GM21529 (cell line): ENCODE measurements around the gene EFNA5.

Experiments
- ATAC-seq: cut with Tn5 transposase; IDR thresholded peaks from one replicate; pipeline ENCODE4 v1.9.1; 2021; ENCODE audit not compliant: unreplicated experiment

Gene EFNA5

GRCh38 chr5:107673039-107673367 lies 2.3 kb upstream of the EFNA5 start:
- ATAC-seq, result peak; percentile 0

- no peak for ATAC-seq
Measured at GRCh38 chr5:107672211-107673038, 1.7 kb upstream of the EFNA5 start.

DNA sequence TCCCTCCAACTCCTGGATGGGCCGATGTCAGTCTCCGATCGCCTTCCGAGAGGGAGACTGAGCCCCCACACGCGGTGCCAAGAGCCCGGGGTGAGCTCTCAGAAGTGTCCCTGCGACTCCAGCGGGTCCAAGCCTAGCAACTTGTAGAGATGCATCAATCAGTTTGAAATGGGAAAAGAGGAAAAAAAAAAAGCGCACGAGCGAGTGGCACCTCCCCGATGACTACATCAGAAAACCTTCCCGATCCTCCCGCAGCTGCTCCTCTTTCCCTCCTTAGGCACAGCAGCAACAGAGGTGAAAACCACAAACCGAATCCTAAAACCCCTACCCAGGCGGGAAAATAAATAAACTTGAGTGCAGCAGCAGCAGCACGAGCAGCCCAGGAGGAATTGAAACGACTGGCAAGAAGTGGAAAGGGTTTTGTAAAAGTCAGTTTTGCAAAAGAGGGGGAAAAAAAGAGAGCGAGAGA lies 1.0 kb upstream of the EFNA5 start:
- no peak for ATAC-seq

DNA sequence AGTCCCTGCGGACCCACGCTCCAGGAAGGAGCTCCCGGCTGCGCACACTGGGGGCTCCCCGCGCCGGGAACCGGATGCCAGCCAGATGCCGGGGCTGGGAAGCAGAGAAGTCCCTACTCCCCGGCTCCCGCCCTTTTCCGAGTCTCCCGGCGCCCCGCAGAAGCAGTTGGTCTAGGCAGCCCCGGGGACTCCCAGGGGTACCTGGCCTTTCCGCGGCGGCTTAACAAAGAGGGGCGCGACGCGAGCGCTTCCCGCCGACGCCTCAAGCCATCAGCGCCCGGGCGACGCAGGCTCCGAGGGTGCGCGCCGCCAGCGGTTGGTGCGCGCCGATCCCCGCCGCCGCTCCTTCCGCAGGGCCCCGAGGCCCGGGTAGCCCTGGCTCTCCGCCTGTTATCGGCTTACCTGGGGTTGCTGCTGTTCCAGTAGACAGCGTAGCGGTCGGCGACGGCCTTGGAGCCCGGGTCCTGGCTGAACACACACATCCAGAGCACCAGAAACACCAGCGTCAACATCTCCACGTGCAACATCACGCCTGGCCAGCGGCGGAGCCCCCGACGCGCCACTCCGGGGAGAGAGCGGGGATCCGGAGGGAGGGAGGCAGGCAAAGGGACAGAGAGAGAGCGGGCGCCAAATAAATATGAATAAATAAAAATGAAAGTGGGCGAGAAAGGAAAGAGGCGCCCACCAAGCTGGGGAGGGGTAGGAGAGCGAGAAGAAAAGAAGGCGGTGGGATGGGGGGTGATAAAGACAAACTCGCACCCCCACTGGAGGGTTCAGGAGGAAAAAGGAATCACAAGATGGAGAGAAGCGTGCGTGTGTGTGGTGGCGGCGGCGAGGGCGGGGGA lies 428 bp downstream of the EFNA5 start:
- no peak for ATAC-seq

DNA sequence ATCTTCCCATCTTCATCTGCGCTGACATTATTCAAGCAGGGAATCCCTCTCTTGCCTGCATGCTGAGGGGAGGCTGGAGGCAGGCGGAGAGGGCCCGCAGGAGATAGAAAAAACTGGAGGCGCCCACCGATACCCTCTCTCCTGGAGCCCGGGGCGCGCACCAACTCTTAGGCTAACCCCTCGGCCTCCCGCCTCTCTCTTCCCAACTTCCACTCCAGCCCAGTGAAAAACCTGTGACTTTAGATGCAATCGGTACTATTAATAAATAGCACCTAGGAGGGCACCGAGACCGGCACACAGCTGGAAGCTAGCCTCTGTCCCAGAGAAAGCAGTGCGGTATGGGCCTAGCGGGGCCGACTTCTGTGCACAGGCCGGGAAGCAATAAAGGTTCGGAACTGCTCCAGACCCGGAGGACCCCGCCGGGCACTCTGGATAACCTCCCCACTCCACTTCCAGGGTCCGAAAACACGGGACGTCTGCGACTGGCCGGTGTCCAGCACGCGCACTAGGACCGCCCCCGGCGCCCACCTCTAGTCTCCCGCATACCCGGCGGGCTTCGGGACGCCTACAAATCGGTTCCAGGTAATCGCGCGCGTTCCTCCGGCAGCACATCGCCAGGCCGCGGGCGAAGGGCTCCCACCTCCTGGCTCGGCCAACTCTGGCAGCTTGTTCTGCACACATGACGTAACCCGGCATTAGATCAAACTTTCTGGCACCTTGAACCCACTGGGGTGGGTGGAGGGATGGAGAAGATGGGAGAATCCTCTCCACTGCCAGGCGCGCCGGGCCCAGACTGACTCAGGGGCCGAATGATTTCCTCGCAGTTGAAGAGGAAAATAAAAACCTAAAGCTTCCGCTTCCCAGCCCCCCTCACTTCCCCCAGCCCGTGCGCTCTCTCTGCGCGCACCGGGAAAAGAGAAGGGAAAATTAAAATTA lies 1.4 kb downstream of the EFNA5 start:
- no peak for ATAC-seq

DNA sequence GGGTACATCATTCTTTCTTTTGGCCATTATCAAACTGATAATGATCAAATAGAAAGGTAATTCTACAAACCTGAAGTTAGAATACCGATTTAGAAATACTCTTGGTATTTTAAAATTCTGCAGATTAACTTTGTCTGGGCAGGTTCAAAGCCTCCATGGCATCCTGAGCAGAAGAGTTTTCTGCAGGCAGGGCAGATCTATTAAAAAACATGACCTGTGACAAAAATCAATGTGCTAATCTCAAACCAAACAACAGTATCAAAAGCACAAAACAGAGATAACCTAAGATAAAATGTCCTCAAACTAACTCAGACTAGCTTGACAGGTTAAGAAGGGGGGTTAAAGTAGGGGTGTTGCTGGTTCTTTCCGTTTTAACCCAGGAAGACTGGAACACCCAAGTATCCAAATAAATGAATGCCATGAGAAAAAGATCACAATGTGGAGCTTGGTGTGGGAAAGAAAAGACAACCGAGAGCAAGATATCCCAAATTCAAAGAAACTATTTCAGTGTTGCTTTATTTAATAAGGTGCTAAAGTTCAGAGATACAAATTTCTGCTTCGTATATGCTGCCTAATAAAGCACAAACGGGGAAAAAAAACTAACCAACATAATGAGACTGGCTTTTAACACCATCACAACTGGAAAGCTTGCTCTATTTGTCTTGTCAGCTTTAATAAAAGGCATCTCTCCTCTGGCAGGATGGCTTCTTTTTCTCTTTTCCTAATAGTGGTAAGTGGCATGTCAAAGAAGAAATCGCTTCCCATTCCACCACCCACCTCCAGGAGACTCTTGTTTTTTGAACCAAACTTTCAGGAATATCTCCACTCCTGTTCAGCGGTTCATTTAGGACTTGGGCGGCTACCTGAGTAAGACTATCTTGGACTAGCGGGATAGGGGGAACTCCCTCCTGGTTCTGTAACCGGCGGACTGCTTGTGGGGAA lies 2.3 kb downstream of the EFNA5 start:
- no peak for ATAC-seq

GRCh38 chr5:107666051-107666655 lies 4.6 kb downstream of the EFNA5 start:
- ATAC-seq, result no peak

DNA sequence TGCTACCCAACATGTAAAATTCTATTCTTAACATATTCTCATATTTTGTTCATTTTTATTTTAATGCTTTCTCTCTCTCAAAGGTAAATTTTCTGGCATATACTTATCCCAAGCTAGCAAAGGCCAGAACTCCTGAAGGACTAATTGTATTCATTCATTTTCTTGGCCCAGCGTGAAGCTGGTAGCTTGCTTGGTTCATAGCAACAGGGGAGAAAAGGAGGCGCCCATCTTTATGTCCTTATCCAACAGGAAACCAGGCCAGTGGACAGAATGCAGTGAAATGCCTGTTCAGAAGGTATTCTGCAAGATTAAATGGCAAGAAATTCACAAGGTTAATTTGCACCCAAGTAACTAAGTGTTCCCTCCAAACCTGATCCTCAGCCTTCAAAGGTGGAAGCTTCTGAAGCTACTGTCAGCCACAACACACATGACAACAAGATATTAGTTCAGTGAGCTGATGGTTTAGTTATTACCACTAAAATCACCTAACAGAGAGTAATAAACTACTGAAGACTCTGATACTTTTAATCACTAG lies 5.6 kb downstream of the EFNA5 start:
- ATAC-seq, result no peak

GRCh38 chr5:107663697-107664096 lies 7.0 kb downstream of the EFNA5 start:
- no peak for ATAC-seq

GRCh38 chr5:107661650-107662044 lies 9.1 kb downstream of the EFNA5 start:
- ATAC-seq, result no peak

DNA sequence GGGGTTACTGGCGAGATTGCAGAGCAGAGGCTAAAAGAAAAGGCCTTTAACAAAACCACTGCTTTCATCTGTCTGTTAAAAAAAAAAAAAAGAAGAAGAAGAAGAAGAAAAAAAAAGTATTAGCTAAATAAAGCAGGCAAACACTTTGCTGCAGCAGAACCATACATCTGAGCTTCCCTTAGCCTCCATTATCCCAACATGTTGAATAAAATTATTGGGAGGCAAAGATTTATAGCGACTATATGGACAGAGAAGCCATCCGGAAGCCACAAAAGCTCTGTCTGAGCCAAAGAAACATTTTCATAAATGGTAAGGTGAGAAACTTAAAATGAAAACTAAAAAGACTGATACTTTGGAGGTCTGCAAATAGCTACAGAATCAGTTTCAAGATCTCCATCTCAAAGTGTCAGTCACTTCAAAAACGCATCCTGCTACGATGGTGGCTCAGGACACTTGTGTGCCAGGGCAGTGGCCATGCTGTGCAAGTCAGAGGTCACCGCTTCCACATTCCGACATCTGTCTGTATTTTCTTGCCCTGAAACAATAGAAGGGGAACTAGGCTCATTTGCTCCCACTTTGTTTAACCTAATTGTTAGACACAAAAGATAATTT lies 9.6 kb downstream of the EFNA5 start:
- ATAC-seq, result no peak

- no peak for ATAC-seq
Measured at GRCh38 chr5:107658528-107658927, 12.2 kb downstream of the EFNA5 start.

GRCh38 chr5:107655831-107656230 lies 14.9 kb downstream of the EFNA5 start:
- ATAC-seq, result no peak

GRCh38 chr5:107654827-107655226 lies 15.9 kb downstream of the EFNA5 start:
- ATAC-seq, result no peak

DNA sequence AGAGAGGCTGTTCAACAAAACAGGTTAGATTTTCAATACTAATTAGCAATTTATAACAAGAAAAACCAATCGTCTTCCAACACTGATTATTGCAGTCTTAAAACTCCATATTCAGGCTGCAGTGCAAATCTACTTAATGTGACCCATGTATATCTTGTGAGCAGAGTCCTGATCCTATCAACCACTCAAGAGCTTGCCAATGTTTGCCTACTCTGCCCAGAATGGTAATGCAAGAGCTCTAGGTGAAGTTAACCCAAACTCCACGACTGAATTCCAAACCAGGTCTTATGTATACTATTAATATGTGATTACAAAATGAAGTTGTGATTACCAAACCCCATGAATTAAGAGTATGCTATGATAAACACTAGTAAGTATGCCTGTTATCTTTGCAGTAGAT lies 17.1 kb downstream of the EFNA5 start:
- ATAC-seq, result no peak

DNA sequence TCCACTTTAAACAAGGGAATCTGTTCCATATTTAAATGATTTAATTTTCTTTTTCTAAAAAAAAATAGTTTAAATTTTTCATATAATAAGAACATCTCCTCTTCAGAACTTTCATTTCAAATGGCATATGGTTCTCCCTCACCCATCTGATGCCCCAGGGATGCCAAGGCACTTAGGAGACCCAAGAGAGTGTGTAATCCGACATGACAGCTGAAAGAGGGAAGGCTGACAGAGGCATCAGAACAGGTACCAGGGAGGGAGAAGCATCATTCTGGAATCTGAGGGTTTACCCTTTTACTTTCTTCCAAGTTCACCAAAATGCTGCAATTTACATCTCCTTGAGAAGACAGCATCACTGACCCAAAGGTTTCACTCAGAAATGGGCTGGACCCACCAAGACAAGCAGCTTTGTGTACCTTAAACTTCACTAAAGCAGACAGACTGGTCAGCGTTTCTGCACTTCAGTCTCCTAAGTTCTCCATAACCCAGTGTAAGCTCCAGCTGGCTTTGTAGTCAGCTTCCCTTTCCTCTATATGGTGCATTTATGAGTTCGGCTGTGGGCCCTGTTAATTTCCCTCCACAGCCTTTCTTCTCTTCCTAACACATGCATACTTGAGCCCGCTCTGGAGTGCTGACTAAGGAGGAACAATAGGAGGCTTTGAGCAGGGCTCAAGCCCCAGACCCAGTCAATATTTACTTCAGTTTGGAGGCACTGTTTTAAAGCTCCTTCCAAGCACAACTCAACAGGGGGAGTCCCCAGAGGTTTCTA lies 17.7 kb downstream of the EFNA5 start:
- ATAC-seq, result no peak

- ATAC-seq, result no peak
Measured at GRCh38 chr5:107652408-107652807, 18.3 kb downstream of the EFNA5 start.

GRCh38 chr5:107651325-107651724 lies 19.4 kb downstream of the EFNA5 start:
- no peak for ATAC-seq
